ENCODE results near the gene FOXP1. TPM values are rescaled to one million over a fixed set of nuclear protein-coding genes. Genes with fewer than 3 reads are reported as not detected.
"Not testable (repeated sequence)": the region's sequence is repeated elsewhere in the genome, so short reads cannot be mapped to it uniquely, and the experiment has no call there.

FOXP1 gene
- total RNA-seq, 1 experiment from 2014 or later = 24.8 TPM

- Histone ChIP-seq H3K9me3 (replicated peaks) (no peaks in the 10 kb centered on the region), H3K27ac (no peak overlapping the region), H3K36me3 (no peaks in the 10 kb centered on the region), H3K4me3 (no peak overlapping the region), H3K4me1 (no peaks in the 10 kb centered on the region), H3K27me3 (no peaks in the 10 kb centered on the region)
- DNase-seq = no peak
Measured at GRCh38 chr3:71346061-71346460, 237.5 kb downstream of the FOXP1 start.

- H3K4me1 ChIP-seq = no peaks in the 10 kb centered on the region
- no peak overlapping the region for H3K27ac ChIP-seq
- H3K9me3 ChIP-seq (replicated peaks) = no peaks in the 10 kb centered on the region
- H3K27me3 ChIP-seq = no peaks in the 10 kb centered on the region
- DNase-seq = no peak
- no peak overlapping the region for H3K4me3 ChIP-seq
- no peaks in the 10 kb centered on the region for H3K36me3 ChIP-seq
Measured at GRCh38 chr3:71345429-71346040, 238.0 kb downstream of the FOXP1 start.

DNA sequence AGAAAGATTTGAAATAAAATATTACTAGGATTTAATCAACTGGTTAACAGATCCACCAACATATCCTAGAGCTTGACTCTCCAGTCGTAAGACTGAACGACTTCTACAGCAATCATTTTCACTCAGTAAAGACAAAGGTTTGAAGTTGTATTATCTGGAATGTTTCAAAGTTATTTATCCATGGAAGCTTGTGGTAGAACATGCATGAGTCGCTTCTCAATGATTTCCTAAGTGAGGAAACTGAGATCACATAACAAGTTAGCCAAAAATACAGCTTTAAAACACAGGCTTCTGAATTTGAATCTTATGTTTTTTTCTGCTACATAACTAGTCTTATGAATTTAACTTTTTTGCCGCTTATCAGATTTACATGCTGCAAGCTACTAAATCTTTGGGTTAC lies 241.8 kb downstream of the FOXP1 start:
- Histone ChIP-seq H3K4me3 (no peak overlapping the region), H3K27ac (no peak overlapping the region), H3K4me1 (no peaks in the 10 kb centered on the region), H3K36me3 (no peaks in the 10 kb centered on the region), H3K27me3 (no peaks in the 10 kb centered on the region), H3K9me3 (replicated peaks) (no peaks in the 10 kb centered on the region)
- no peak for DNase-seq

- Histone ChIP-seq H3K4me3 (no peak overlapping the region), H3K27me3 (no peaks in the 10 kb centered on the region), H3K36me3 (no peaks in the 10 kb centered on the region), H3K9me3 (replicated peaks) (no peaks in the 10 kb centered on the region), H3K4me1 (no peaks in the 10 kb centered on the region), H3K27ac (no peak overlapping the region)
- no peak for DNase-seq
Measured at GRCh38 chr3:71339049-71339448, 244.5 kb downstream of the FOXP1 start.

DNA sequence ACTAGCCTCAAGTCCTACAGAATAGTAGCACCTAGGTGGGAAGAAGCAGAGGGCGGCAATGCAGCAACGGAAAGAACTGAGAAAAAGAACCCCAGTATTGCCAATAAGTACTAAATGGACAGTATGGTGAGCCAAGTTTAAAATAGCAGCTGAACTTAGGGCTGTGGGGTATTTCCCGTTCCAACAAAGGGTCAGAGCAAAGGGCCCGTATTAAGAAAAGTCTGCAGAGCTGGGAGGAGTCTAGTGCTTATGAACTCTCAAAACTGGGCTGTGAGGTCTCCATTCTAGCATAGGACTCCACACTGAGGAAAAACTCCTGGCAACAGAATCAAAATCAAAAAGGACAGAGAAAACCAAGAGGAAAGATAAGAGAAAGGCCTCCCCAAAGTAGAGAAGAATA lies 250.7 kb downstream of the FOXP1 start:
- Histone ChIP-seq H3K4me1 (no peaks in the 10 kb centered on the region), H3K27ac (no peak overlapping the region), H3K36me3 (no peaks in the 10 kb centered on the region), H3K9me3 (replicated peaks) (no peaks in the 10 kb centered on the region), H3K4me3 (no peak overlapping the region), H3K27me3 (no peaks in the 10 kb centered on the region)
- DNase-seq = no peak

DNA sequence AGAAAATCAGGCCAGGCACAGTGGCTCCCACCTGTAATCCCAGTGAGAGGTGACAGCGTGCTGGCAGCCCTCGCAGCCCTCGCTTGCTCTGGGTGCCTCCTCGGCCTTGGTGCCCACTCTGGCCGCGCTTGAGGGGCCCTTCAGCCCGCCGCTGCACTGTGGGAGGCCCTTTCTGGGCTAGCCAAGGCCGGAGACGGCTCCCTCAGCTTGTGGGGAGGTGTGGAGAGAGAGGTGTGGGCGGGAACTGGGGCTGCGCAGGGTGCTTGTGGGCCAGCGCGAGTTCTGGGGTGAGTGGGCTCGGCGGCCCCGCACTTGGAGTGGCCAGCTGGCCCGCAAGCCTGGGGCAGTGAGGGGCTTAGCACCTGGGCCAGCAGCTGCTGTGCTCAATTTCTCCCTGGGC lies 252.6 kb downstream of the FOXP1 start:
- H3K27ac ChIP-seq = no peak overlapping the region
- no peaks in the 10 kb centered on the region for H3K27me3 ChIP-seq
- no peaks in the 10 kb centered on the region for H3K36me3 ChIP-seq
- no peak overlapping the region for H3K4me3 ChIP-seq
- H3K4me1 ChIP-seq = no peaks in the 10 kb centered on the region
- DNase-seq = no peak
- H3K9me3 ChIP-seq (replicated peaks) = no peaks in the 10 kb centered on the region

DNA sequence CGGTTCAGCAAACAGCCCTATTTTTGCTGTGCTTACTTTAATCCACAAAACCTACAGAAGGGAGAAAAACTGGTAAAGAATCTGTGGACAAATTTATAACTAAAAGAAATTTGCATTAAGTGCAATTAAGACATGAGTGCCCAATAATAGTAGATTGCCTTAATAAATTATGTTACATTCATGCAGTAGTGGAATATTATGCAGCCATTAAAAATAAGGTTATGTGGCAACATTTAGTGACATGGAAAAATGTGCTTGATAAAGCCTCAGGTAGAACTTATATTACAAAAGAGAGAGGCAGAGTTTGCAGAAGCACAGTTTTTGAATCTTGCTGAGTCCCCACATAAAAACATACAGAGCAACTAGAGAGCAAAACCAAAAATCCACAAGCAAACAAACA lies 253.0 kb downstream of the FOXP1 start:
- DNase-seq = no peak

GRCh38 chr3:71329817-71330216 lies 253.7 kb downstream of the FOXP1 start:
- no peak for DNase-seq
- Histone ChIP-seq H3K4me1 (no peaks in the 10 kb centered on the region), H3K9me3 (replicated peaks) (no peaks in the 10 kb centered on the region), H3K36me3 (no peaks in the 10 kb centered on the region), H3K27me3 (no peaks in the 10 kb centered on the region), H3K27ac (no peak overlapping the region), H3K4me3 (no peak overlapping the region)

More for the DNA sequence above, 253.0 kb downstream of the FOXP1 start:
- no peak overlapping the region for H3K27ac ChIP-seq
- H3K9me3 ChIP-seq (replicated peaks) = no peaks in the 10 kb centered on the region
- H3K27me3 ChIP-seq = no peaks in the 10 kb centered on the region
- no peak overlapping the region for H3K4me3 ChIP-seq
- H3K36me3 ChIP-seq = no peaks in the 10 kb centered on the region
- no peaks in the 10 kb centered on the region for H3K4me1 ChIP-seq

- Histone ChIP-seq H3K4me1 (no peaks in the 10 kb centered on the region), H3K36me3 (no peaks in the 10 kb centered on the region), H3K4me3 (no peak overlapping the region), H3K27ac (no peak overlapping the region), H3K27me3 (no peaks in the 10 kb centered on the region), H3K9me3 (replicated peaks) (no peaks in the 10 kb centered on the region)
- DNase-seq = no peak
Measured at GRCh38 chr3:71328926-71329325, 254.6 kb downstream of the FOXP1 start.

DNA sequence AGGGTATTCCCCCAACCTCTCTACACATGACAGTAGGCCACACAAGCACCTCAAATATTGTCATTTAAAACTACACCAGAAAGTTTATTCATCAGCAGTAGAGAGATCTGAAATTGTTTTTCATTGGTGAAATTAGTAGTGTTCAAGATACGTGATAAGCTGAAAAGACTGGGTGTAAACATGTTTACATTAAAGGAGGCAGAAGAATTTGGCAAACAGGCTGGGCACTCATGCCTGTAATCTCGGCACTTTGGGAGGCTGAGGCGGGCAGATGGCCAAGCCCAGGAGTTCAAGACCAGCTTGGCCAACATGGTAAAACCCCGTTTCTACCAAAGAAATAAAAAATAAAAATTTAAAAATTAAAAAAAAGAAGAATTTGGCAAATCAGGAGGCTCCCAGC lies 255.6 kb downstream of the FOXP1 start:
- DNase-seq = no peak
- Histone ChIP-seq H3K4me1 (no peaks in the 10 kb centered on the region), H3K27me3 (no peaks in the 10 kb centered on the region), H3K27ac (no peak overlapping the region), H3K36me3 (no peaks in the 10 kb centered on the region), H3K4me3 (no peak overlapping the region), H3K9me3 (replicated peaks) (no peaks in the 10 kb centered on the region)

DNA sequence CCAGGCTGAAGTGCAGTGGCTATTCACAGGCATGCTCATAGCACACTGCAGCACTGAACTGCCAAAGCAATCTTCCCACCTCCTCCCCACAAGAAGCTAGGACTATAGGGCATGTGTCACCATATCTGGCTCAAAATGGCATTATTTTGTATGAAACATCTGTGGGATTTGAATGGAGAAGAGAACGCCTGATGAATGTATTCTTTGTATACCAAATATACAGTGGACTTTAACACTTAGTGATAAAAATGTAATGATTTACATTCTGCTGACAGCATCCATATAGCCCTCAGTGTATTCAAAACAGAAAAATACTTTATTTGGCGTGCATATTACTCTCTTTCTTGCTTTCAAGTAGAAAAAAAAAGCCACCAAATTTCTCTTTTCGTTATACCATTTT lies 257.8 kb downstream of the FOXP1 start:
- Histone ChIP-seq H3K36me3 (no peaks in the 10 kb centered on the region), H3K4me1 (no peaks in the 10 kb centered on the region), H3K9me3 (replicated peaks) (no peaks in the 10 kb centered on the region), H3K27me3 (no peaks in the 10 kb centered on the region), H3K4me3 (no peak overlapping the region), H3K27ac (no peak overlapping the region)
- DNase-seq = no peak

- not testable (repeated sequence) for H3K4me3 ChIP-seq; H3K27me3 ChIP-seq; DNase-seq; H3K4me1 ChIP-seq; H3K9me3 ChIP-seq (replicated peaks); H3K27ac ChIP-seq; H3K36me3 ChIP-seq
Measured at GRCh38 chr3:71324224-71324623, 259.3 kb downstream of the FOXP1 start.

- no peaks in the 10 kb centered on the region for H3K27me3 ChIP-seq
- H3K4me1 ChIP-seq = 0 out of 2 replicates have a peak, but pooled peaks cover under 1% of the 10 kb centered on the region
- H3K36me3 ChIP-seq = no peaks in the 10 kb centered on the region
- no peak overlapping the region for H3K4me3 ChIP-seq
- DNase-seq = no peak
- H3K27ac ChIP-seq = no peak overlapping the region
- H3K9me3 ChIP-seq (replicated peaks) = no peaks in the 10 kb centered on the region
Measured at GRCh38 chr3:71323558-71323957, 260.0 kb downstream of the FOXP1 start.

DNA sequence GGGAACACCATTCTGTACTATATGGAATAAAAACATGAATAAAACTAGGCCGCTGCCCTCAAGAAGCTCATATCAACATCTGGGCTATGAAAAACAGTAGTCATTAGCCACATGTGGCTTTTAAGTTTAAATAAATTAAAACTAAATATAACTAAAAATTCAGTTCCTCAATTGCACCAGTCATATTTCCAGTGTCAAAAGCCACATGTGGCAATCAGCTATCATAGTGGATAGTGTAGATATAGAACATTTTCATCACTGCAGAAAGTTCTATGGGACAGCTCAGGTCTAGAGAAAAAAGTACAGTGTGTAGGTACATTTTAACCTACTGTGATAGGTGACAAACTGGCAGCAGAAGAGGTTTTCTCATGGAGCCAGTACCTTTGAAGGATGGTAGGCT lies 261.4 kb downstream of the FOXP1 start:
- Histone ChIP-seq H3K4me3 (no peak overlapping the region), H3K36me3 (no peaks in the 10 kb centered on the region), H3K27ac (no peak overlapping the region), H3K4me1 (peaks cover 13% of the 10 kb centered on the region), H3K9me3 (replicated peaks) (no peaks in the 10 kb centered on the region), H3K27me3 (no peaks in the 10 kb centered on the region)
- DNase-seq = no peak

DNA sequence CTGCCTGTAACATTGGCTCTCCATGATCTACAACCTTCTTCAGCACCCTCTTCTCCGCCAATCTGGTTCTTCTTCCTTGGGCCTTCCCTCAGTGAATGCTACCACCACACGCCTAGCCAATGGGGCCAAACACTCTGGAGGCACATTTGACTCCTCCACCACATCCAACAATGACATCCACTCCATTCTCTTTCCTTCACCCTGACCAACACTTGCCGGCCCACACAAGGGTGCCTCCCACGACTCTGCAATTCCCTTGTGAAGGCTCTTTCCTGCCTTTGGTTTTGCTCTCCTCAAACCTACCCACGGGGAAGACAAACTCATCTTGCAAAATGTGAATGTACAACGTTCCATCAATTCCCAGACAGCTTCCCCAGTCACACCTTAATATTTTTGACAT lies 263.8 kb downstream of the FOXP1 start:
- Histone ChIP-seq H3K36me3 (no peaks in the 10 kb centered on the region), H3K27me3 (no peaks in the 10 kb centered on the region), H3K4me3 (no peak overlapping the region), H3K4me1 (peaks cover 15% of the 10 kb centered on the region), H3K27ac (no peak overlapping the region), H3K9me3 (replicated peaks) (no peaks in the 10 kb centered on the region)
- no peak for DNase-seq

DNA sequence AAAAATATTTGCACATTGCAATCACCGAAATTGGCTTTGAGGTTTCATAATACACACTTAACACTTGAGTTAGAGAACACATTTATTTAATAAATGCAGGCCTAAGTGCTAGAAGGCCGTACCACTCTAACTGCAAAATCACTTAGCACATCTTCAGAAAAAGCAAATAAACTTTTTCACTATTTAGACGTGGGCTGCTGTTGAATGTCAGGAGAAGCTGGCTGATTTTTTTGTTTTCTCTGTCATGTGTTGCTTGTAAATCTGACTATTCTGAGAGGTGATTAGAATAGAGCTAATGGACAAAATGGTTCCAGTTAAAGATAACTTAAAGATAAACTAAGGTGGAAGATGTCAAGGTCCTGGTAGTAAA lies 265.1 kb downstream of the FOXP1 start:
- DNase-seq = no peak
- Histone ChIP-seq H3K4me1 (peaks cover 15% of the 10 kb centered on the region), H3K36me3 (no peaks in the 10 kb centered on the region), H3K4me3 (no peak overlapping the region), H3K27me3 (no peaks in the 10 kb centered on the region), H3K27ac (no peak overlapping the region), H3K9me3 (replicated peaks) (no peaks in the 10 kb centered on the region)
